Measurements from ENCODE around the gene ACAA1.
"Not testable (repeated sequence)": the region's sequence is repeated elsewhere in the genome, so short reads cannot be mapped to it uniquely, and the experiment has no call there.

Gene ACAA1, protein sequence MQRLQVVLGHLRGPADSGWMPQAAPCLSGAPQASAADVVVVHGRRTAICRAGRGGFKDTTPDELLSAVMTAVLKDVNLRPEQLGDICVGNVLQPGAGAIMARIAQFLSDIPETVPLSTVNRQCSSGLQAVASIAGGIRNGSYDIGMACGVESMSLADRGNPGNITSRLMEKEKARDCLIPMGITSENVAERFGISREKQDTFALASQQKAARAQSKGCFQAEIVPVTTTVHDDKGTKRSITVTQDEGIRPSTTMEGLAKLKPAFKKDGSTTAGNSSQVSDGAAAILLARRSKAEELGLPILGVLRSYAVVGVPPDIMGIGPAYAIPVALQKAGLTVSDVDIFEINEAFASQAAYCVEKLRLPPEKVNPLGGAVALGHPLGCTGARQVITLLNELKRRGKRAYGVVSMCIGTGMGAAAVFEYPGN

DNA sequence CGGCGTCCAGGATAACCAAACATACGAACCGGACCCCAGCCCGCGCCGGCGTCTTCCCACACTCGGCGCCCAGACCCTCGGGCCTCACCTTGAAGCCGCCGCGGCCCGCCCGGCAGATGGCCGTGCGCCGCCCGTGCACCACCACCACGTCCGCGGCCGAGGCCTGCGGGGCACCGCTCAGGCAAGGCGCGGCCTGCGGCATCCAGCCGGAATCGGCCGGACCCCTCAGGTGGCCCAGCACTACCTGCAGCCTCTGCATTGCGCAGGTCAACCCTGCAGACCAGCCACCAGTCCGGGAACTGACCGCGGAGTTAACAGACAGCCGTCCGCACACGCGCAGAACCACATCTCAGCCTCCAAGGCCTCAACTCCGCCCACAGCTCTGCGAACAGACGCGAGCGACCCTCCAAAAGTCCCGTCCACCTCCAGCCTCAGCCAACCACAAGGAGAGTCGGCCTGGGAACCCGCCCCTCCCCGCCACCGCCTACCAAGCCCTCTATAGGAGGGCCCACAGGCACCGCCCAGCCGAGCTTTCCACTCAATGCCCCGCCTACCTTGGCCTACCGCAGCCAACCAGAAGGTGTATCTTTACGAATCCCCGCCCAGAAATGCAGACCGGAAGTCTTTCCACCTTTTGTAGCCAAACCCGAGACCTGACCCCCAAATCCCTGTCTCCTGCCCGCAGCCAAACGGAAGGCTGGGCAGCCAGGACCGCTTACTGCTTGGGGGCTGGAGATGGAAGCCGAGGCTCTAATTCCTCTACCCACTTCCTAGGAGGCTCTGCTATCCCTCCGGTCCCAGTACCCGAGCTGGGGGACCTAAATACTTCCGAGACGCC, at the start of gene ACAA1:
Gene ACAA1 (minus strand): TSS at position 351 of the 838 bp plus-strand sequence. CDS start 92 bp downstream, at position 259.
- DNase-seq: peak; percentile 99

DNA sequence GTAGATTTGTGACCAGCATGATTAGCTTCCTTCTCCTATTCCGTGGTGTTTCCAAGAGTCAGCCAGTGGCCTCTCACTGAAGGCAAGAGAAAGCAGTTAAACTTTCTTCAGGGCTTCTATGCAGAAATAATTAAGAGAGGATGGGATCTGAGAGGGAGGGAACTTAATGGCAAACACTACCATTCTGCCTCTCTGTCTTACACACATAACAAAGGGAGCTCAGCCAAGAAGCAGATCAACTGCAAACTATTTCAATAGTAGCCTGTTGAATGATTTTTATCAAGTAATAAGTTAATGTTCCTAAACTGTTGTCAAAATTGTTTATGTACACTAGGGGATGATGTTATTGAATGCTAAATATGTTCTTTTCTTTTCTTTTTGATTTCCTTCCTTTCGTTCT, 40.3 kb upstream of the ACAA1 start:
- no peak for DNase-seq

DNA sequence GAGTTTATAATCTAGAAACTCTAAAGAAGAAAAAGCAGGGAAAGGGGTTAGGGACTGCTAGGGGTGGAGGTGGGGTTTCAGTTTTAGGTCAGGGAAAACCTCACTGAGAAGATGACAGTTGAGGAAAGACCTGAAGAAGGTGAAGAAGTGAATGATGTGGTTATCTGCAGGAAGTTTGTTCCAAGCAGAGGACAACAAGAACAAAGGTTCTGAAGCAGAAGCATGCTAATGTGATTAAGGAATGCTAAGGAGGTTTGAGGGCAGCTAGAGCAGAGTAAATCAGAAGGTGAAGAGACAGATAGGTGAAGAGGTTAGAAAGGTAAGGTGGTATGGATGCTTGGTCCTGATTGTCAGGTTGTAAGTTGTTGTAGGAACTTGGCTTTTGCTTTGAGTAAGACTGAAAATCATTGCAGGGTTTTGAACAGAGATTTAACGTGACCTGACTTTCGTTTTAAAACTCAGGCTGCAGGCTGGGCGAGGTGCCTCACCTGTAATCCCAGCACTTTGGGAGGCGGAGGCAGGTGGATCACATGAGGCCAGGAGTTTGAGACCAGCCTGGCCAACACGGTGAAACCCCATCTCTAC, 37.0 kb upstream of the ACAA1 start:
- DNase-seq: peak; percentile 58

DNA sequence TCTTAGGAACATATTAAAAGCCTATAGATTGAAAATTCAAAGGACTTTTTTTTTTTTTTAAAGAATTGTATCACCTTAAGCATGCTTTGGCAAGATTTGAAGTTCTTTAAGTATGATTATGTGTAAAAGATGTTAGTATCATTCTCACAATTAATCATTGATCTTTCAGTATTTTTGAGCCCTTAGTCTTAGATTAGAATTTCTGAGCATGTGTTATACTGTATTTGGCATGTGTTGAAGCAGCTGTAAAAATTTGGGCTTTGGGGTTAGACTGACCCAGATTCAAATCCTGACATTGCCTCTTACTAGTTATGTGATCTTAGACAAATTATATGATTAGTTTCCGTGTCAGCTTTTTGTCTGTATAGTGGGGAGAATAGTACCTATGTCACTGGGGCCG, 34.7 kb upstream of the ACAA1 start:
- DNase-seq: peak; percentile 36

DNA sequence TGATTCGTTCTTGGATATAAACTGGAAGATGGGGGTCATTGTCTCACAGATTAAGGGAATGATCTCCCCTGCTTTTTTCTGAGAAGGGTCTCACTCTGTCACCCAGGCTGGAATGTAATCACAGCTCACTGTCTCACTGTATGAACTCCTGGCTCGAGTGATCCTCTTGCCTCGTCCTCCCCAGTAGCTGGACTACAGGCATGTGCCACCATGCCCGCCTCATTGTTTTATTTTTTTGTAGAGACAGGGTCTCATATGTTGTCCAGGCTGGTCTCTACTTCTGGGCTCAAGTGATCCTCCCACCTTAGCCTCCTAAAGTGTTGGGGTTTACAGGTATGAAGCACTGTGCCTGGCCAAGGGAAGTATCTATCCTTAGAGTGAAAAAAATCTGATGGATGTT, 33.8 kb upstream of the ACAA1 start:
- no peak for DNase-seq

DNA sequence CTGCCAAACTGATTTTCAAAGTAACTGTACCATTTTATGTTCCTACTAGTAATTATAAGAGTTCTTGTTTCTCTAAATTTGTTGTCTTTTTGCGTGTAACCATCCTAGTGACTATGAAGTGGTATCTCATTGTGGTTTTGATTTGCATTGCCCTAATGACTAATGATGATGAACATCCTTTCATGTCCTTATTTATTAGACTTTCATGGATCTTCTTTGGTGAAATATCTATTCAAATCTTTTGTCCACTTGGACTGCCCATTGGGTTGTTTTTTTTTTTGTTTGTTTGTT, 32.0 kb upstream of the ACAA1 start:
- peak; percentile 60 for DNase-seq

DNA sequence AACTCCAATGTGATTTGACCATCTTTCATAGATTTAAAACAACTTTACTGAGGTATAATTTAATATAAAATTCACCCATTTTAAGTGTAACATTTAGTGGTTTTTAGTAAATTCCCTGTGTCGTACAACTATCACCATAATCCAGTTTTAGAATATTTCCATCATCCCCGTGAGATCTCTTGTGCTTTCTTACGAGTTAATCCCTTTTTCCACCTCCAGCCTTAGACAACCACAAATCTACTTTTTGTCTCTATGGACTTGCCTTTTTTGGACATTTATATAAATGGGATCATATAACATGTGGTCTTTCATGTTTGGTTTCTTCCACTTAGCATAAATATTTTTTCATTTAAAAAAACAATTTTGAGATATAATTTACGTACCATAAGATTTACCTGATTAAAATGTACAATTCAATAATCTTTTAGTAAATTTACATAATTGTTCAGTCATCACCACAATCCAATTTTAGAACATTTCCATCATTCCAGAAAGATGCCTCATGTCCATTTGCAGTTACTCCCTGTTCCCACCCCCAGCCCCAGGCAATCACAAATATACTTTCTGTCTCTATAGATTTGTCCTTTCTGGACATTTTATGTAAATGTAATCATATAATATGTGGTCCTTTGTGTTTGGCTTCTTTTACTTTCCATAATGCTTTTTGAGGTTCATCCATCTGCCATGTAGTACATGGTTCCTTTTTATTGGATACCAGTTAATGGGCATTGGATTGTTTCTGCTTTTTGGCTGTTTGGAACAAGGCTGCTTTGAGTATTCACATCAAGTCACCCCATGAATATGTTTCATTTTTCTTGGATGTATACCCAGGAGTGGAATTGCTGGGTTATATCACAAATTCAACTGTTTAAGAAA, 31.5 kb upstream of the ACAA1 start:
- DNase-seq: no peak

DNA sequence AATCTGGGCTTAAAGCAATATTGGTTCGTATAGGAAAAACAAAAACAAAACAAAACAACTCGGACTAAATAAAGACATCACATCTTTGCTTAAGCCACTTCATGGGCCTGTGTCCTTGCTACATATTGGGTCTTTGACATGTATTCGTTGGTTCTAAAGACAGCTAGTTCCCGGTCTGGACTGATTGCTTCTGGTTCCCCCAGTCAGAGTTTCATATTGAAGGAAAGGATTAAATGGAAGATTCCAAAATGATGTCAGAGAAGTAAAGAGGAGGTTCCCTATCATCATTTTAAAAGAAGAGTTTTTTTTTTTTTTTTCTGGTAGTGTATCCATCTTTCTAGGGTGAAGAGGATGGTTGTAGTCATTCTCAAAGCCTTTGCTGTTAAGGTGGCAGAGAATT, 30.7 kb upstream of the ACAA1 start:
- no peak for DNase-seq

DNA sequence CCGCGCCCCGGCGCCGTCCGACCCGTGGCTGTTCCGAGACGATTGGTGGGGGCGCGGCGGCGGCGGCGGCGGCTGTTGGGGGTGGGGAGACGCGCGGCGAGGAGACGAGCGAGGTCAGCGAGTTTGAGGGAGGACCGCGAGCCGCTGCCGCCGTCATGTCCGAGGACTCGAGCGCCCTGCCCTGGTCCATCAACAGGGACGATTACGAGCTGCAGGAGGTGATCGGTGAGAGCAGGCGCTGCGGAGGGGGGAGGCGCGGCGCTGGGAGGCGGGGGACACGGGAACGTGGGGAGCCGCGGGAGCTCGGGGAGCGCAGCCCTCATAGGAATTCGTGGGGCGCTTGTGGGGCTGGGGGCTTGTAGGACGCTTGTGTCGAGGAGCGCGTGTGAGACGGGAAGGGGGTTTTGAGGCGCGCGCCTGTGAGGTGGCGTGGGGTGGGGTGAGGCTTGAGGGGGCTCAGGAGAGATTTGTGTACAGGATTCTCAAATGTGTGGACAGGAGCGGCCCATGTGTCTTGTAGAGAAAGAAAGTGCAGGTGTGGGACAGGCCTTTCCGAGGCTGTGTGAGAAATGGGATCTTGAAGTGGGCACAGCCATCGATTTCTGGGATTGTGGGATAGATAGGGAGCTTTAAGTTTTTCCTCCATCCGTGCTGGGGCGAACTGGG, 28.9 kb upstream of the ACAA1 start:
- DNase-seq: no peak

DNA sequence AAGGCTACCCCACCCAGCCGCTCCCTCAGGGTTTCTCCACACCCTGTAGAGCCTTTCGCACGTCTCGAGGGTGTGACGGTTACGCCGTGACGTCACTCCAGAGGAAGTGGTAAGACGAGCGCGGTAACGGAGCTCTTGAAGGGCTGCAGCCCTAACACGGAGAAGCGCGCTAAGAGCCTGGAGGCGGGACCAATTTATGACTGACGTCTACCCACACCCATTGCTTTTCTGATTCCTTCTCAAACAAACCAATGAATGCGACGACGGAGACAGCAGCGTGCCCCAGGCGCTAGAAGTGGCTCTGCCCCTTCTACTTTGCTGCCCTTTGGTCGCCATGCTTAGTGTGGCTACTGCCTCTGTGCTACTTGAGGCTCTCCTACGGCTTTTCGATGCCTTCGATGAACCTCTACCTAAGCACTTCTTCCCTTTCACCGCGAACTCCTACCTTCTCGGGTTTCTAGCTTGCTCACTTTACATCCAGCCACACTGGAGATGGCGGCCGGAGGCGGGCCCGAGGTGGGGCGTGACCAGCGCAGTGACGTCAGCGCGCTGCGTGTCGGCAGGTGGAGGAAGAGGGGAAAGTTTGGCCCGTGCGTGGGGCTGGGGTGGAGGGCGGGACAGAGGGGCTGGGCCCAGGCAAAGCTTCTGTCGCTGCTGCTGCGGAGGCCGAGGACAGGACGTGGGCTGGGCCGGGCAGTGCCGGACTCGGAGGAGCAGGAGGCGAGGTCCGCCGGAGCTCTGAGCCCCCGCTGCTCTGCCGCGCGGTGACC, 28.2 kb upstream of the ACAA1 start, which contains the start of gene OXSR1:
Gene OXSR1 (plus strand): TSS at position 586 of the 770 bp plus-strand sequence. CDS start 340 bp downstream, outside the sequence.
- peak; percentile 99 for DNase-seq

DNA sequence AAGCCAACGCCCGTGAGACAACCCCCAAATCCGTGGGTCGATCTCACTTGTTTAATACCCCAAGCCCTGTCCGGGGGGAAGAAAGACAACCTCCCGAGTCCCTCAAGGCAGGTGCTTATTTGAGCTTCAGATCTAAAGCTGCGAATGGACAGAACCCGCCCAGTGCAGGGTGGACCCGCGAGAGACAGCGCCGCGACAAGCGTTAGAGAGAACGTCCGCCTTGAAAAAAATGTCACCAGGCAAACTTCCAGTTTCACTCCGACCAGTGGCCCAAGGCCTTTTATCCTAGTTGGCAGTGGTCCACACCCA, 27.7 kb upstream of the ACAA1 start:
- no peak for DNase-seq

DNA sequence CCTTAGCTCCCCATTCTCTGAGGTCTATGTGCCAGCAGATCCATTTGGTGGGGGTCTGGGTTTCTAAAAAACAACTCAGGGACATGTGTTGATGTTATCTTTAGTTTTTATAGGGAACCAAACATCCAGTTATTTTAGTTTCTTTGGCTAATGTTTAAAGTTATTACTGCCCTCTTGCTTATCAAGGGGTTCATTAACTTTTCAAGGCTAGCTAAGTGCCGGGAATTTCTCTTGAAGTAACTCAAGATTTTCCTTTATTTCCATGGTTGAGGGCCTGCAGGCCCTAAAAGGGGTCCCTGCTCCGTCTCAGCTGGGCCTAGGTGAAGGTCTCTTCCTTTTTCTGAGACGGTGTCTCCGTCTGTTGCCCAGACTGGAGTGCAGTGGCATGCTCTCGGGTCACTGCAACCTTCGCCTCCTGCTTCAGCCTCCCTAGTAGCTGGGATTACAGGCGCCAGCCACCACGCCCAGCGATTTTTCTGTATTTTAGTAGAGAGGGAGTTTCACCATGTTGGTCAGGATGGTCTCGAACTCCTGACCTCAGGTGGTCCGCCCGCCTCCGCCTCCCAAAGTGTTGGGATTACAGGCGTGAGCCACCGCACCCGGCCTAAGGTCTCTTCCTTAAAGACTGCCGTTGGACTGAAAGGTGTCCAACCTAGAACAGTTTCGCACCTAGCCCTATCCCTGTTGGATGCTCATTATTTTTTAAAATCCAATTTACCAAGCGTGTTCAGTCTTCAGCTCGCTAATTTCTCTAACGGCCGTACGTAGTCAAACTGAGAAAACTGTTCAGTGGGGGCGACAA, 27.1 kb upstream of the ACAA1 start:
- no peak for DNase-seq

DNA sequence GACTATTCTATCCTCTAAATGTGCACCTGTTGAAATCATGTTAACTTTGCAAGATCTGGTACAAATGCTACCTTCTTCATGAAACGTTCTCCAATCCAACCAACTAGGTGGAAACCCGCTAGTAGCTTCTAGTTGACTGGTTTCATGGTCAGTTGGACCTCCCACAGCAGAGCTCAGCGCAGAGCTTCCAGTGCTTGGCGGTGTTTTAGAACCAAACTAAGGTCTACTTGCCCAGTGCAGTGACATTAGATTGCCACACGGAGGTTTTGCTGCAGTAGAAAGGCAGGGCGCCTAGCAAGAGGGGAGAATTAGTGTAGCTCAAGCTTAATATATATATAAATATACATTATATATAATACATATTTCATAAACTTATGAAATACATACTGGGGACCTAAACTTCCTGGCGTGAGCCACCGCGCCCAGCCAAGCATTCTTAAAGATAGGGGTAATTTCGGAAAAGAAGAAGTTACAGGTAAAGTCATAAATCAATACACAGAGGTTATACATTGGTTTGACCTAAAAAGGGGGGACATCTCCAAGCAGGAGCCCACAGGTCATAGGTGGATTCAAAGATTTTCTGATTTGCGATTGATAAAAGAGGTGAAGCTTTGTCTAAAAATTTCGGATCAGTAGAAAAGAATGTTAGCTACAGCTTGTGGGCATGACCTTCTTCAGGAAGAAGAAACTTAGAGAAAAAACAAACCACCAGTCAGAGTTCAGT, 26.4 kb upstream of the ACAA1 start:
- DNase-seq: peak; percentile 31

DNA sequence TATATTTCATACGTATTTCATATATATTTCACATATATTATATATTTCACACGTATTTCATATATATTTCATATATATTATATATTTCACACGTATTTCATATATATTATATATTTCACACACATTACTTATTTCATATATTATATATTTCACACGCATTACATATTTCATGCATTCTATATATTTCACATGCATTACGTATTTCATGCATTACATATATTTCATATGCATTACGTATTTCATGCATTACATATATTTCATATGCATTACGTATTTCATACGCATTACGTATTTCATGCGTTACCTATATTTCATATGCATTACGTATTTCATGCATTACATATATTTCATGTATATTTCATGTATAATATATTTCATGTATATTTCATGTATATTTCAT, 23.8 kb upstream of the ACAA1 start:
- DNase-seq: not testable (repeated sequence)

DNA sequence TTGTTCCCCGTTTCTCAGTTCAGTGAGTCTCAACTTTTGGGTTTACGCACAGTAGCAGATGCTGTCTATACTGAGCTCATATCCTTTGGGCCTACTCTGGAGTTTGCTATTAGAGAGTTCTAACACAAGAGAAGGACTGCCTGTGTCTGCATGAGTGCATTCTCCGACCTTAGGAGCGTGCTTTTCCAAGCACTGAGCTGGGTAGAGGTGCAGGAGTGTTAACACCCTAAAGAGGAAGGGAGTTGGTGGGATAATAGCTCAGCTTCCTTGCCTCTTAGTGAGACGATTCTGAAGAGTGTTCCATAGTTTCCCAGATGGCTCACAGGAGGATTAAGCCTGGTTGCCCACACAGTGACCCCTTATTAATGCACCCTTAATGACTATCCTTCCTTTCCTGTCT, 21.5 kb upstream of the ACAA1 start:
- no peak for DNase-seq

DNA sequence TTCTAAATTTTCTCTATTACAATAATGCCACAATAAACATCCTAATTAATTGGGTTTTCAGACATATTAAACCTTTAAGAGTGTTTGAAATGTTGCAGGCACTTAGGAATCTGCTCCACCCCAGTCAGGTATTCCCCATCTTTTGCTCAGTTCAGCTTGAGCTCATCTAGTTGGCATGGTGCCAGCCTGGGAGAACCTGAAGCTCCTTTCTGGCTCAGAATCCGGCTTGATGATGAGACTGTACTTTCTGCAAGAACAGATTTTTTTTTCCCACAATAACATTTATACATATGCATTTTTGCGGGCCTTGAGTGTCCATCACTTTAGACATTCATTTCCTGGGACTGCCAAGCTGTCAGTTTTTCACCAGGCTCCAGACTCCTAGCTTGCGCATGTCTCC, 20.7 kb upstream of the ACAA1 start:
- no peak for DNase-seq

DNA sequence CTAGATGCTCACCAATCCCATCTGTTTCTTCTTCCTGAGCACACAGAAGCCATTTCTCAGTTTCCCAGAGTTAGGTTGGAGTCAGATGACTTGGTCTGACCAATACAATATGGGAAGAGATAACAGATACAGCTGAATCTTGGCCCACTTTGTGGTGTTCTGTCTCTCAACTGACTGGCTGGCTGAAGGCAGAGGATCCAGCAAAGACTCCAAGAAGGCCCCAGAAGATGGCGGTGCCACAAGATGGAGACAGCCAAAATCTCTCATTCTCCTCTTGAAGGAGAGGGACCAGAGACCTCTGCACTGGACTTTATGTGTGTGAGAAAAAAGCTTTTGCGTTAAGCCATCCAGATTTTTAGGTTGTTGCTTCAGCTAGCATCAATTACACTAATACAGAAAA, 20.2 kb upstream of the ACAA1 start:
- DNase-seq: no peak

DNA sequence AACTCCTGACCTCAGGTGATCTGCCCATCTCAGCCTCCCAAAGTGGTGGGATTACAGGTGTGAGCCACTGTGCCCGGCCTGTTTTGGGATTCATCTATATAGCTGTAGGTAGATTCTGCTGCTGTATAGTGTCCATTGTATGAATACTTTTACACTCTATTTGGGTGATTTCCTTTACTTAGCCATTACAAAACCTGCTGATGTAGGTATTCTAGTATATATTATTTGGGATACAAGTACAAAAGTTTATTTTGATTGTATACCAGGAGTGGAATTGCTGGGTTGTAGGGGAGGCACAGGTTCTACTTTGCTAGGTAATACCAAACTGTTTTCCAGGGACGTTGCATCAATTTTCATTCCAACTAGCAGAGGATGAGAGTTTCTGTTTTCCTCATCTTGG, 18.9 kb upstream of the ACAA1 start:
- DNase-seq: no peak

DNA sequence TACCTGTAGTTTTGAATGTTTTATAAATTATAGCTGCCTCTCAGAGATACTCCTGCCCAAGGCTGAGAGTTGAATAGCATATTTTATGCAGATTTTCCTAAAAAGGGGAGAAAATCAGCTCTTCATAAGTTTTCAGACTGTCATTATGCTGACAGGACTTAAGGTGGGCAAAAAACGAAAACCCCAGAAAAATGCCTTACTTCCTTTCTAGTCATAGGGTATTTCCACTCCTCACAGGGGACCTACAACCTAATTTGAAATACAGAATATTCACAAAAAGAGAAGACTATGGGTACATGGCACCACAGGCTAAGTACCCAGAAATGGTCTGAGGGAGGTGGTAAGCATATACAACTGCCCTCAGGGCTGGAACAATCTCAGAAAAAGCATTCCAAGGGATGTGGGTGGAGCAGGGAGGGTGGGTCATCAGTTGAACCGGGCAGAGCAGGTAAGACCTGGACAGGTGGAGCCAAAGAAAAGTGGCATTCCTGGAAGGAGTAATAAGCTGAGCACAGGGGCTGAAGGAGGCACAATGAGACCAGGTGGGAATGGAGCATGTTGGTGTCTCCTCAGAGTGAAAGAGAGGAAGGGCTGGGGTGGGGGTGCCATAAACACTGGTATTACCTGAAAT, 17.8 kb upstream of the ACAA1 start:
- DNase-seq: no peak
